HUES6 (cell line): ENCODE measurements around the gene ASIC3.

Source experiments
- H3K27ac ChIP-seq: 2 replicates; pipeline ENCODE4 v1.7.0; 2013; ENCODE audit warnings: low read depth, mild to moderate bottlenecking, low read length, inconsistent platforms
- H3K27me3 ChIP-seq: 2 replicates; pipeline ENCODE4 v1.6.1; 2013; ENCODE audit warnings: low read length; ENCODE audit not compliant: control insufficient read depth, insufficient read depth
- H3K36me3 ChIP-seq: 2 replicates; pipeline ENCODE4 v1.6.1; 2013; ENCODE audit warnings: low read length; ENCODE audit not compliant: control insufficient read depth, insufficient read depth
- H3K4me1 ChIP-seq: 2 replicates; pipeline ENCODE4 v1.6.1; 2013; ENCODE audit warnings: low read length; ENCODE audit not compliant: control insufficient read depth, insufficient read depth
- H3K4me3 ChIP-seq: 2 replicates; pipeline ENCODE4 v1.5.1; 2013; ENCODE audit warnings: low read depth, low read length
- H3K9ac ChIP-seq: one replicate; pipeline ENCODE4 v1.6.1; 2013; ENCODE audit warnings: mild to moderate bottlenecking, low read length
- H3K9me3 ChIP-seq: 2 replicates; pipeline ENCODE4 v1.6.1; 2013; ENCODE audit warnings: low read depth, low read length; ENCODE audit not compliant: control insufficient read depth, insufficient read depth

Gene ASIC3

DNA sequence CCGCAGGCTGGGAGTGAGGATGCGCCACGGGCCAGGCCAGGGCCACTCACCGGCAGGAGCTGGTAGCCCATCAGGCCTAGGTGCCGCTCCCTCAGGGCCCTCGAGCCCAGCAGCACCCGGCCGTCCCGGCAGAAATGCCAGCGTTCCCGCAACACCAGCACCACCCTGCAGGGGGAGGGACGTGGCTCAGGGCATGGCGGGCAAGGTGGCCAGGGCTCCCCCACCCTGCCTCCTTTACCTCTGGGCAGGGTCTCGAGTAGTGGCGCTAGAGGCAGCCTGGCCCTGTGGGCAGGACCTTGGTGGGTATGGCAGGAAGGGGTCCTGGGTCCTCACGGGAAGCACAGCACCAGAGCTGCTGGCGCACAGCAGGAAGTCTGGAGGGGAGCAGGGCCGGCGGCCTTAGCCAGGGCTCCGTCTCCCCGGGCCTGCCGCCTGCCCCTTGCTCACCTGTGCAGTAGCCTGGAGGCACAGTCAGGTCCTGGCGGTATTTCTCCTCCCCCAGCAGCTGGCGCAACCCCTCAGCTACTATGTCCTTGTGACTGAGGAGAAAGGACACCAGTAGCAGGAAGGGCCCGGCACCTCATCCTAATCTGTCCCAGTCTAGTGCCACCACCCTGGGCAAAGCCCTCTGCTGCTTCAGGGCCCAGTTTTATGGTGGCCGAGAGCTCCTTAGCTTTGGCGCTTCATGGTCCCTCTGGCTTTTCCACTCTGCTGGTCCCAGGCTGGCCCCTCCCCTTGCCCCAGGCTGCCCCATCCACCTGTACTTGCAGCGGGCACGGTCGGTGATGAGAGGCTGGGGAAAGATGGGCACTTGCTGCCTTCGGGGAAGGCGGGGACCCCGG lies 28.8 kb downstream of the ASIC3 start:
- no peak overlapping the region; the same call in 1 of the 2 replicates for H3K4me3 ChIP-seq
- H3K27me3 ChIP-seq: no peaks in the 10 kb centered on the region
- H3K9me3 ChIP-seq: no peaks in the 10 kb centered on the region
- H3K36me3 ChIP-seq: peaks cover 33% of the 10 kb centered on the region
- no peak overlapping the region for H3K9ac ChIP-seq
- H3K27ac ChIP-seq: no peak overlapping the region
- H3K4me1 ChIP-seq: peaks cover 53% of the 10 kb centered on the region

DNA sequence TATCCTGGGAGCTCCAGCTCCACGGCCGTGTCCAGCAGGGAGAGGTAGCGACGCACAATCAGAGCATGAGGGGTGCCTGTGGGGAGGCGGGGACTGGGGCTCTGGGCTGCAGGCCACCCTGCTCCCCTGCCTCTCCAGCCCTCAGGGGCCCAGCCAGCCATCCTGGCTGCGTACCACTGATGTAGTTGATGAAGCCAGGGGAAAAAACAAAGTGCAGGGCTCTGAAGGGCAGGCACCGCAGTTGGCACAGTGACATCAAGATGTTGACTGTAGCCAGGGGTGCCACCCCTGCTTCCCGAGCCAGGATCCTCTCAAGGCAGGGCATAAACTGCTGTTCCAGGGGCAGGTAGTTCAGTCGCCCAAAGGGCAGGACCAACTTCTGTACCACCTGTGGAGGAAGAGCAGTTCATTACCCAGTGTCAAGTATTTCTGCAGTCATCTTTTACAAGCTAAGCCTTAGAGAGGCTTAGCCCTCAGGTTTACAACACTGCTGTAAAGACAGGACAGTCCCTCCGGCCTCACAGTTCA lies 29.4 kb downstream of the ASIC3 start:
- no peaks in the 10 kb centered on the region for H3K9me3 ChIP-seq
- H3K36me3 ChIP-seq: peaks cover 28% of the 10 kb centered on the region
- H3K27me3 ChIP-seq: no peaks in the 10 kb centered on the region
- no peak overlapping the region for H3K4me3 ChIP-seq
- no peak overlapping the region for H3K27ac ChIP-seq
- H3K4me1 ChIP-seq: peaks cover 60% of the 10 kb centered on the region
- H3K9ac ChIP-seq: no peak overlapping the region

DNA sequence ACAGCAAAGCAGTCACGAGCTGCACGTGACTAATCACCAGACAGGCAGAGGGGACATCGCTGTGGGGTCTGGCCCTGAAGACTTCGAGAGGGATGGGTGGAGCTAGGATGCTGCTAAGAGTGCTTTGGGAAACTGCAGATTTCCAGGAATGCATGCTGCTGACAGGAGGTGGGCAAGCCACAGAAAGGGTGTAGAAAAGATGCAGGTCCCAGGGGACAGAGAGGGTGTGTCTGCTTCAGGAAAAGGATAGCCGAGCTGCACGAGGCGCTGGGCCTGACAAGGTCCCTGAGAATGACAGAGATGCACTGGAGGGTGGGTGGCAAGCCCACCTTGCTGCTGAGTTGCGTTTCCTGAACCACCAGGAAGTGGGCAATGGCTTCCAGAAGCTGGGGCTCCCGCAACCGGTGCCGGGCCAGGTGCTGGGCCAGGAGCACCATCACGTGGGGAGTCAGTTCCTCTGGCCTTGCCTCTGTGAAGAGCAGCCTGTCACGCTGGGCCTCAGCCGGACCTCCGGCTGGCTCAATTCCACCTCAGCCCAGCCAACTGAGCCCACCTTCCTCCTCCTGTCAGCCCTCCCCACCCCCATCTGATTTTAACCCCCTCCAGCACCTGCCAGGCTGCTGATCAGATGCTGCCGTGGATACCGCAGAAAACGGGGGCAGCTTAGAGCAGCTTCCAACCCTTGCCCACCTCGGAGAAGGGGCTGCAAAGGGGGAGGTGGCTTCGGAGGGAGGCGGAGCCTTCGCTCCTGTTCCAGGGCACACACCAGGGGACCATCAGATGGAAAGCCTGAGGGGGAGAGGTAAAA lies 30.1 kb downstream of the ASIC3 start:
- H3K4me1 ChIP-seq: peaks cover 60% of the 10 kb centered on the region
- H3K27ac ChIP-seq: no peak overlapping the region
- H3K27me3 ChIP-seq: no peaks in the 10 kb centered on the region
- peak overlapping the region; percentile 7 for H3K9ac ChIP-seq
- H3K4me3 ChIP-seq: peak overlapping the region; percentile 95
- H3K9me3 ChIP-seq: no peaks in the 10 kb centered on the region
- H3K36me3 ChIP-seq: peaks cover 28% of the 10 kb centered on the region

DNA sequence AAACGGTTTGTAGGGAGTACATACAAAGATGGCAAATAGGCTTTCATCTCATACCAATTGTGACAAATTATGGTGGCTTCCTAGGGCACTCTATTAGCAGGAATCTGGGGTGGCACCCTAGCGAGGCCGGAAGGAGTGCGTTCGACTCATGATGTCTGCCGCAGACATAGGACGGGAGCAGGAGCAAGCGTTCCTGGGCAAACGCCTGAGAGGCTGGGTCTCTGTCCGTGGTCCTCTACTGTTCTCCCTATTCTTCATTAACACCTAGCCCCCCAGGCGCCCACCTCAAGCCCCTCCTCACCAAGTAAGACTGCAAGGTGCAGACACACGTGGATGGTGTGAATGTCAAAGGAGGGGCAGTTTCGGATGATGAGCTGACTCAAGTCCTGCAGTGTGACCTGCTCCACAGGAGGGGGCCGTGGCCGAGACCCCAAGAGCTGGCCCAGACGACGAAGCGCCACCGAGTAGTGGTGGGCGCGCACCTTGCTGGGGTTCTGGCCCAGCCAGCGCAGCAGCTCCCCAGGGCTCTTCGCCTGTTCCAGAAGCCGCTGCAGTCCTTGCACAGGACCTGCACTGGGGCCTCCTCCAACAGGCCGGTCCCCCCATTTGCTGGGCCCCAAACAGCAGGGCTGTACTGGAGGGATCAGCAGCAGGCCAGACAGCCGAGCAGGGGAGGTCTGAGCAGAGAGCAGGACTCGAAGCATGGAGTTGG lies 31.0 kb downstream of the ASIC3 start:
- 0 out of 2 replicates have a peak, but pooled peaks cover 4% of the 10 kb centered on the region for H3K27me3 ChIP-seq
- H3K4me3 ChIP-seq: peak overlapping the region; percentile 95
- no peak overlapping the region for H3K27ac ChIP-seq
- peaks cover 64% of the 10 kb centered on the region for H3K4me1 ChIP-seq
- no peaks in the 10 kb centered on the region for H3K9me3 ChIP-seq
- peak overlapping the region; percentile 93 for H3K9ac ChIP-seq
- peaks cover 20% of the 10 kb centered on the region for H3K36me3 ChIP-seq

DNA sequence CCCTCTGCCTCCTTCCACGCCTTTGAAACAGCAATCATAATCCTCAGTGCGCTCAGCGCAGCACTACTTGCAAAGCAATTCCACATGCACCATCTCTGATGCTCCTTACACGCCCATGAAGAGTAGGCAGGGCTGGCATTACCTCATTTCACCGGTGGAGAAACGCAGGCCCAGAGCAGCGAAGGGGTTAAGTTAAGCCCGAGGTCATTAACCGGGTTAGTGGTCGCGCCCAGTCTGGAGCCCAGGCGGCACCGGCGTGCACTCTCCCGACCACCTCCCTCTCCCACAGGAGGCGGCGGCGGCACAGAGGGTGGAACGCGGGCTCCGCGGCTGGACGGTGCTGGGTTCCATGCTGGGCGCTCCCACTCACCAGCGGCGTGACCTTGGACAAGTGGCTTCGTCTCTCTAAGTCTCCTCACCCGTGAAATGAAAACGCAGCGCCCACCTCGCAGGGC lies 31.8 kb downstream of the ASIC3 start:
- H3K4me1 ChIP-seq: peaks cover 68% of the 10 kb centered on the region
- H3K9me3 ChIP-seq: no peaks in the 10 kb centered on the region
- peak overlapping the region; percentile 93 for H3K27ac ChIP-seq

DNA sequence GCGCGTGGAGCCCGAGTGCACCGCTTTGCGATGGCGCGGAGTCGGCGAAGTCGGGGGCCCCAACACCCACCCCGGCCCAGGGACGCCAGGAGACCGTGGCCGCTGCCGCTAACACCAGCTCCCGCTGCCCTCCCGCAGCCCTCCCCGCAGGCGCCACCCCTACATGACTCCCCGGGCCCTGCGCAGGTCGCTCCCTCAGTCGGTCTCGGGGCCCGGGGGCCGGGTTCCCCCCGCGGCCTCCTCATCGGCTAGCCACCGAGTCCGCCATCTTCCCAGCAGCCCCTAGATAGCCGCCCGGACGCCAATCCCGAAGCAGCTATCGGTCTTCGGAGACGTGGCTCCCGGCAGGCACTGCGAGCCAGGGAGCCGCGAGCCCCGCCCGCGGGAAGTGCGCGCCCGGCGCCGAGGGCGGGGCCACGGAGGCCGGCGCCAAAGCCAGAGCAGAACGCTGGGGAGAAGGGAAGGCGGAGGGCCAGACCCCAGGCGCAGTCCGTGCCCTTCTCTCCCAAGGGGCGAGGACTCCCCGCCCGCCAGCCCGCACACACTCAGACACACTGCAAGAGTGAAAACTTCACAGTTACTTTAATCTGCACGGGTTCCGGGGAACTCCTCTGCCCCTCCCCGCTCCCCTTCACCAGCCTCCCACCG lies 32.3 kb downstream of the ASIC3 start, which contains the start of gene FASTK:
Gene FASTK, minus strand, starts transcription at position 288 of the 648 bp plus-strand sequence. Its CDS starts 43 bp downstream, at position 245.
- peak within 1 kb of the TSS; percentile 93 for H3K27ac ChIP-seq
- peaks cover 72% of the 10 kb centered on the region for H3K4me1 ChIP-seq

More for the DNA sequence above, 31.8 kb downstream of the ASIC3 start:
- Histone ChIP-seq H3K4me3 (peak overlapping the region; percentile 95), H3K9ac (peak overlapping the region; percentile 93), H3K27me3 (peaks cover 9% of the 10 kb centered on the region; the same call in 1 of the 2 replicates), H3K36me3 (peaks cover 12% of the 10 kb centered on the region)

DNA sequence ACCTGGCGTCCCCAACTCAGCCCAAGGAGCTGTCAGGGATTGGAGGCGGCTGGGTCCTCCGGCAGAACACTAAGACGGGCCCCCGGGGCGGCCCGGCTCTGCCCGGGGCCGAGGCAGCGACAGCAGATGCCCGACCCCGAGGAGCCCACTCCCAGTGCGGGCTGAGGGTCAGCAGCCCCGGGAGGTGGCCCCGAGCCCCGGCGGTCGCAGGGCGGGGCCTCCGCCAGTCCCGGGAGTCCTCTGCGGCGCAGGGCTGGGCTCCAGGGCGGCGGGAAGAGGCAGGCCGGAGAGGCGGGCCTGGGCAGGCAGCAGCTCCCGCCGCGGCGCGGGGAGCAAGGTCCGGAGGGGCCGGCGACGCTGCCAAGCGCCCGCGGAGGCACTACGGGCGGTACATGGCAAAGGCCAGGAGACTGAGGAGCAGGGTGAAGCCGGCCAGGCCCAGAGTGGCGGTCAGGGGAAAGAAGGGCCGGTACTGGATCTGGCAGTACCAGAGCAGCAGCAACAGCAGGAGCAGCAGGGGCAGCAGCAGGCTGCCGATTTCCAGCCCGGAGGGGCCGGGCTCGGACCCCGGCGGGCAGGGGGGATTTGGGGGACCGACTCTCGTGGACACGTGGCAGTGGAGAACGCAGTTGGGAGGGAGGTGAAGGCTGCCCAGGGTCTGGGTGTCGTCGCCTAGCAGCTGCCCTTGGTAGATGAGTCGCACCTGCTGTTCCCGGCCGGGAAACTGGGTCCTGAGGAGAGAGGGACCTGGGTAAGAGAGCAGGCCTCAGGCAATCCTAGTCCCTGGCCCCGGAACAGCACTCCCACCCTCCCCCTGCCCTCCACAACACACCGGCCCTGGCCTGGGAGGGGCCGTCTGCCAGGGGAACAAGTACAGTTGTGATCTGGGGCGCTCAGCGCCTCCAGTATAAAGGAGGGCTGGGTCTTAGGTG lies 33.1 kb downstream of the ASIC3 start:
- peak overlapping the region; percentile 93 for H3K9ac ChIP-seq
- H3K9me3 ChIP-seq: no peaks in the 10 kb centered on the region
- H3K36me3 ChIP-seq: no peaks in the 10 kb centered on the region
- H3K27ac ChIP-seq: peak overlapping the region; percentile 93; the same call in 1 of the 2 replicates
- H3K4me3 ChIP-seq: peak overlapping the region; percentile 95
- peaks cover 12% of the 10 kb centered on the region for H3K27me3 ChIP-seq
- H3K4me1 ChIP-seq: peaks cover 66% of the 10 kb centered on the region

More for the DNA sequence above, 32.3 kb downstream of the ASIC3 start, which contains the start of gene FASTK:
- Histone ChIP-seq H3K27me3 (peaks cover 12% of the 10 kb centered on the region), H3K9me3 (no peaks in the 10 kb centered on the region), H3K4me3 (peak within 1 kb of the TSS; percentile 95), H3K9ac (peak within 1 kb of the TSS; percentile 93), H3K36me3 (peaks cover 7% of the 10 kb centered on the region)

DNA sequence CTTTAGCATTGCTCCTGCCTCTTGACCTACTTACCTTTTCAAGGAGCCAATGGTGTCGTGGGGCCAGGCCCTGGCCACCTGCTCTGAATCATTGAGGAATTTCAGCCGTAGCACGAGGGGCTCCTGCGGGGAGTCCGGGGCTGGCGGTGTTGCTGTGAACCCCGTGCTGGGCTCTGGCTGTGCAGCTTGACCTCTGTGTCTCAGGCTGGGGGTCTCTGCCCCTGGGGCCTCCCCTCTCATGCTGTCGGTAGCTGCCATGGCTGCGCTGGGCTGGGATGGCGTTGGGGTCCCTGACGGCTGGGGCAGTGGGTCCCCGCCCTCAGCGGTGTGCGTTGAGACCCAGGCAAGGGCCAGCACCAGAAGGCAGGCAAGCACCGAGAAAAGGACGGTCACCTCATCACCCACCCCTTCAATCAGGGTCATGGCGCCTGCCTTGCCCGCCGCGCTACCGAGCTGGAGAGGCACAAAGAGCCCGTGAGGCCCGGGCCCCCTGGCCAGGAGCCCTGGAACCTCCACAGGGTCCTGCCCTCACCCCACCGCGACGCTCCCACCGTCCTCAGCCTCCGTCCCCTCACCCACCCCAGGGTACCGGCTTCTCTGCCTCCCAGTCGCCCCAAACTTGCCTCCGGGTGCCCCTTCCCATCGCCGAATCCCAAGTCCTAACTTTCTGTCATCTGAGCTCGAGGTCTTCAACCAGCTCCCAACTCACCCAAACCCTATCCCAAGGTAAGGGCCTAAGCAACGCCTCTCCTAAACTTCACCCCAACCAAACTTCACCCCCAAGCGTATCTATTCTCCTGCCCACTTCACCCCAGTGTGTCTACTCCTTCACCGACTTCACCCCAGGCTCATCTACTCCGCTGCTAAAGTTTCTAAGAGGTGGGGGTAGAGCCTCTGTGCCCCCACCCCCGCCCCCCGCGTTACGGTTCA lies 34.1 kb downstream of the ASIC3 start:
- no peaks in the 10 kb centered on the region for H3K36me3 ChIP-seq
- peaks cover 56% of the 10 kb centered on the region for H3K4me1 ChIP-seq
- no peak overlapping the region; the same call in 1 of the 2 replicates for H3K27ac ChIP-seq
- peak overlapping the region; percentile 95 for H3K4me3 ChIP-seq
- peak overlapping the region; percentile 24 for H3K9ac ChIP-seq
- H3K9me3 ChIP-seq: no peaks in the 10 kb centered on the region
- H3K27me3 ChIP-seq: peaks cover 14% of the 10 kb centered on the region
